Smooth muscle cell (in vitro differentiated cells): ENCODE results near the gene TRABD2B. TPM values are rescaled to one million over a fixed set of nuclear protein-coding genes. Genes with fewer than 3 reads are reported as not detected.

Source experiments
- DNase-seq: peaks from one replicate; lab custom pipeline; 2025; ENCODE audit not compliant: unreplicated experiment; lab: John Stamatoyannopoulos, UW
- H2AFZ ChIP-seq: fragments of 200-600 bp; sonication (generic); 2 replicates; pipeline ENCODE4 v1.6.0; 2016; ENCODE audit warnings: antibody characterized with exemption, low read depth, mild to moderate bottlenecking
- H3F3A ChIP-seq: fragments of 200-600 bp; sonication (generic); 2 replicates; pipeline ENCODE4 v1.6.0; 2017; ENCODE audit warnings: antibody characterized with exemption, low read depth
- H3K27ac ChIP-seq: fragments of 200-600 bp; sonication (generic); 2 replicates; pipeline ENCODE4 v1.5.1; 2016; ENCODE audit warnings: low read depth, mild to moderate bottlenecking
- H3K27me3 ChIP-seq: fragments of 200-600 bp; sonication (generic); 2 replicates; pipeline ENCODE4 v1.6.1; 2016; ENCODE audit warnings: low read depth, mild to moderate bottlenecking
- H3K36me3 ChIP-seq: fragments of 200-600 bp; sonication (generic); 2 replicates; pipeline ENCODE4 v1.5.1; 2016; ENCODE audit warnings: low read depth
- H3K4me1 ChIP-seq: fragments of 200-600 bp; sonication (generic); 2 replicates; pipeline ENCODE4 v1.5.1; 2016; ENCODE audit warnings: low read depth
- H3K4me2 ChIP-seq: fragments of 200-600 bp; sonication (generic); 2 replicates; pipeline ENCODE4 v1.6.0; 2016; ENCODE audit warnings: mild to moderate bottlenecking
- H3K4me3 ChIP-seq: fragments of 200-600 bp; sonication (generic); 2 replicates; pipeline ENCODE4 v1.5.1; 2016; ENCODE audit warnings: mild to moderate bottlenecking
- H3K79me2 ChIP-seq: fragments of 200-600 bp; sonication (generic); 2 replicates; pipeline ENCODE4 v1.6.0; 2016; ENCODE audit warnings: low read depth, mild to moderate bottlenecking
- H3K9ac ChIP-seq: fragments of 200-600 bp; sonication (generic); 2 replicates; pipeline ENCODE4 v1.6.0; 2016; ENCODE audit warnings: low read depth
- H3K9me3 ChIP-seq: fragments of 200-600 bp; sonication (generic); replicated peaks from 2 replicates; pipeline ENCODE4 v1.5.1; 2016; ENCODE audit warnings: low read depth
- H4K20me1 ChIP-seq: fragments of 200-600 bp; sonication (generic); 2 replicates; pipeline ENCODE4 v1.6.0; 2016; ENCODE audit warnings: low read depth
- CTCF ChIP-seq: fragments of 200-600 bp; sonication (generic); IDR thresholded peaks from 2 replicates; pipeline ENCODE4 v1.5.1; 2017; ENCODE audit warnings: borderline replicate concordance, mild to moderate bottlenecking, antibody characterized with exemption; ENCODE audit not compliant: insufficient read depth, poor library complexity, severe bottlenecking
- WGBS: methylation state at CpG from one replicate; pipeline ENCODE4 v1.1.7; 2016; ENCODE audit warnings: low lambda C conversion rate; 5-methylcytosine and 5-hydroxymethylcytosine counted together
- polyA plus RNA-seq: library from polyadenylated mRNA; unstranded; fragments of >200 nt; fragmentation: Nextera tagmentation; extraction: Ambion mirVana; gene quantifications from 2 replicates; pipeline ENCODE4 v1.2.1, GENCODE V29; 2016
- total RNA-seq: library from RNA; depleted of rRNA; stranded (reverse); fragments of >200 nt; gene quantifications from 2 replicates; pipeline ENCODE4 v1.2.3, GENCODE V29; 2014

TRABD2B gene
- total and polyA plus RNA-seq, 2 experiments from 2014 or later, result 0.94 to 4.9 TPM

GRCh38 chr1:48021792-48022191, 24.6 kb upstream of the TRABD2B start:
- Histone ChIP-seq H3K36me3 (no peaks in the 10 kb centered on the region), H3K4me3 (no peak overlapping the region), H4K20me1 (no peaks in the 10 kb centered on the region), H3K9ac (no peak overlapping the region), H3F3A (no peaks in the 10 kb centered on the region), H2AFZ (no peak overlapping the region), H3K27me3 (no peaks in the 10 kb centered on the region), H3K27ac (no peak overlapping the region), H3K79me2 (no peaks in the 10 kb centered on the region), H3K9me3 (no peaks in the 10 kb centered on the region), H3K4me1 (peaks cover 4% of the 10 kb centered on the region), H3K4me2 (no peak overlapping the region)
- 71% methylated on average over 2 of the region's 2 CpGs for WGBS
- no peak for TF ChIP-seq CTCF
- no peak for DNase-seq

DNA sequence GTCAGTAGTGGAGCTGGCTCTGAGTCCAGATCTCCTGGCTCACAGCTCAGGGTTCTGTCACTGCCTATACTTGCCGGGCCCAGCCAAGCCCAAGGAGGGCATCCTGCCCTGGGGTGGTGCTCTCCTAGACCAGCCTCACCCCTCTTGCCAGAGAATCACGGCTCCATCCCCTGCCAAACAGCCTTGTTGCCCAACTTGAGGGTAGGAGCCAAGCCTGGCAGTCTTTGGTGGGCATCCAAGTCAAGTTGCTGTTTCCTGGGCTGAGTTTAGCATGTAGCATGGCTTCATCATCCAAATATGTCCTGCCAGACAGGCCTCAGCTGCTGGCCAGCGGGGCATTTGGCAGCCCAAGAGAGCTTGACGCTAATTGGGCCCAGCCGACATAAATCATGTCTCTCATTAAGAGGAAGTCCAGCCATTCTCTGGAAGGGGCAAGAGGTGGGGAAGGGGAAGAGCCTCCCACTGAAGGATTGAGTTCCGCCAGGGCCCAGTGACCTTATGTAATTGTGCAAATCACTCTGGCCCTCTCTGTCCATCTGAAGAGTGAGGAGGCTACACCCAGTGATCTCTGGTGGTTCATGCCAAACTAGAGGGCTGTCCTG, 22.6 kb upstream of the TRABD2B start:
- no peaks in the 10 kb centered on the region for H3K9me3 ChIP-seq
- H3K27me3 ChIP-seq, result no peaks in the 10 kb centered on the region
- H3K36me3 ChIP-seq, result no peaks in the 10 kb centered on the region
- H3K4me2 ChIP-seq, result no peak overlapping the region
- H2AFZ ChIP-seq, result no peak overlapping the region
- DNase-seq, result no peak
- no peak overlapping the region for H3K27ac ChIP-seq
- no peaks in the 10 kb centered on the region for H4K20me1 ChIP-seq
- H3K4me3 ChIP-seq, result no peak overlapping the region
- 89% methylated on average over 6 of the region's 6 CpGs for WGBS
- no peaks in the 10 kb centered on the region for H3K79me2 ChIP-seq
- H3K4me1 ChIP-seq, result peaks cover 4% of the 10 kb centered on the region
- no peak overlapping the region for H3K9ac ChIP-seq
- TF ChIP-seq CTCF, result no peak
- no peaks in the 10 kb centered on the region for H3F3A ChIP-seq

DNA sequence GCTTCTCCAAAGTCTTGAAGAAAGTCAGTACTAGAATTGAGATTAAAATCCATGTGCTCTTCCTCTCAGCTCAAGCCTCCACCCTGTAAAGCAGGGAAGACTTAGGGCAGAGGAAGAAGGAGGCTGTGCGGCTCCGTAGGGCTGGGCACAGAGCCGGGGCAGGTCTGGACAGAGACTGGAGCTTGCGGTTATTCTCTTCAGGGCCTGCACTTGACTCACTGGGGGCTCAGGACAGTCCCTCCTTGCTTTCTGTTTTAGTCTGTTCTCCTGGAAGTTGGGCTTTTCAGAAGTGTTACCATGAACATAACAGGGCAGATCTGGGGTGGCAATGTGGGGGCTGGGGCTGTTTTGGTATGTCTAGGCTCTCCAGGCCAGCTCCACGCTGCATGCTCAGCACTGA, 21.6 kb upstream of the TRABD2B start:
- Histone ChIP-seq H3F3A (no peaks in the 10 kb centered on the region), H3K27ac (peak overlapping the region; percentile 0), H2AFZ (no peak overlapping the region), H3K4me1 (peaks cover 4% of the 10 kb centered on the region), H3K79me2 (no peaks in the 10 kb centered on the region), H3K9ac (no peak overlapping the region), H4K20me1 (no peaks in the 10 kb centered on the region), H3K36me3 (no peaks in the 10 kb centered on the region), H3K4me2 (no peak overlapping the region), H3K9me3 (no peaks in the 10 kb centered on the region), H3K4me3 (no peak overlapping the region), H3K27me3 (peaks cover 7% of the 10 kb centered on the region)
- no peak for TF ChIP-seq CTCF
- WGBS, result 76% methylated on average over 5 of the region's 5 CpGs
- DNase-seq, result no peak

GRCh38 chr1:48017716-48018115, 20.5 kb upstream of the TRABD2B start:
- Histone ChIP-seq H3K27me3 (peaks cover 18% of the 10 kb centered on the region), H3K27ac (peak overlapping the region; percentile 0), H3K4me1 (peaks cover 4% of the 10 kb centered on the region), H3K4me3 (no peak overlapping the region), H4K20me1 (no peaks in the 10 kb centered on the region), H2AFZ (no peak overlapping the region), H3K36me3 (no peaks in the 10 kb centered on the region), H3F3A (no peaks in the 10 kb centered on the region), H3K9me3 (no peaks in the 10 kb centered on the region), H3K9ac (no peak overlapping the region), H3K4me2 (peak overlapping the region; percentile 44), H3K79me2 (no peaks in the 10 kb centered on the region)
- no peak for TF ChIP-seq CTCF
- no peak for DNase-seq
- 23% methylated on average over 4 of the region's 4 CpGs for WGBS
